Activated T-helper 2 cell treated with anti-CD3 and anti-CD28 coated beads, Interferon-gamma antibody, Interleukin-2, Interleukin-4, amounts not matched to agents 10 μg/mL and 5 μg/mL and 100 μg/mL, durations not matched to agents 14 hours and 24 hours and 36 hours (primary cell): ENCODE results near the gene SUN1. TPM values are rescaled to one million over a fixed set of nuclear protein-coding genes. Genes with fewer than 3 reads are reported as not detected.
A peak's percentile ranks its signal among the peaks of the same experiment; 100 is the strongest.
"Not testable (repeated sequence)": the region's sequence is repeated elsewhere in the genome, so short reads cannot be mapped to it uniquely, and the experiment has no call there.

Experiments
- DNase-seq: peaks from one replicate; pipeline ENCODE4 v3.0.0; 2021; ENCODE audit warnings: low spot score
- H3K27ac Mint-ChIP-seq: one replicate; pipeline ENCODE4 v1.8.0; 2021; ENCODE audit warnings: mixed read lengths
- H3K27me3 Mint-ChIP-seq: one replicate; pipeline ENCODE4 v1.8.0; 2021; ENCODE audit warnings: low read depth, mixed read lengths
- H3K36me3 Mint-ChIP-seq: one replicate; pipeline ENCODE4 v1.8.0; 2021; ENCODE audit warnings: low read depth, mixed read lengths
- H3K4me1 Mint-ChIP-seq: one replicate; pipeline ENCODE4 v1.8.0; 2021; ENCODE audit warnings: low read depth, mixed read lengths
- H3K4me3 Mint-ChIP-seq: one replicate; pipeline ENCODE4 v1.8.0; 2021; ENCODE audit warnings: low read depth, mild to moderate bottlenecking, moderate library complexity, mixed read lengths
- H3K9me3 Mint-ChIP-seq: one replicate; pipeline ENCODE4 v1.8.0; 2021; ENCODE audit warnings: mixed read lengths
- intact Hi-C: fragments of 100-400 bp; cut with micrococcal nuclease; formaldehyde crosslinking; loops from one replicate; pipeline ENCODE4 v1.15.1; 2023
- total RNA-seq: library from RNA; stranded (reverse); gene quantifications from 2 replicates; pipeline ENCODE4 v1.2.3, GENCODE V29; 2022

Gene SUN1
- total RNA-seq, 1 donor from 2014 or later, result 87.7 TPM

- not testable (repeated sequence) for DNase-seq, H3K4me3 Mint-ChIP-seq, H3K9me3 Mint-ChIP-seq, H3K27me3 Mint-ChIP-seq
- Mint-ChIP-seq H3K27ac (peak overlapping the region; percentile 63), H3K4me1 (peaks cover 12% of the 10 kb centered on the region), H3K36me3 (peaks cover 33% of the 10 kb centered on the region)
- intact Hi-C loops, result loop anchor here (1.0 to 5.0 kb wide), 3 partner anchors 40 to 550 kb away; partner anchors contain the start of gene SUN1
Observed at GRCh38 chr7:872685-873084, 40.4 kb downstream of the SUN1 start.

GRCh38 chr7:873367-874002 is 41.2 kb downstream of the SUN1 start:
- peak overlapping the region; percentile 63 for H3K27ac Mint-ChIP-seq
- H3K36me3 Mint-ChIP-seq, result peaks cover 36% of the 10 kb centered on the region
- no peaks in the 10 kb centered on the region for H3K9me3 Mint-ChIP-seq
- H3K4me3 Mint-ChIP-seq, result peak overlapping the region; percentile 13
- H3K27me3 Mint-ChIP-seq, result no peaks in the 10 kb centered on the region
- peak; percentile 67 for DNase-seq
- H3K4me1 Mint-ChIP-seq, result peaks cover 14% of the 10 kb centered on the region
- intact Hi-C loops, result loop anchor here (1.0 to 5.0 kb wide), 3 partner anchors 41 to 551 kb away; partner anchors contain the start of gene SUN1

GRCh38 chr7:874031-874749 is 41.9 kb downstream of the SUN1 start:
- H3K4me1 Mint-ChIP-seq, result peaks cover 17% of the 10 kb centered on the region
- DNase-seq, result no peak
- intact Hi-C loops, result loop anchor here (5.0 kb wide), 1 partner anchor 42 kb away; the partner anchor contains the start of gene SUN1
- no peaks in the 10 kb centered on the region for H3K27me3 Mint-ChIP-seq
- H3K4me3 Mint-ChIP-seq, result no peak overlapping the region
- H3K36me3 Mint-ChIP-seq, result peaks cover 35% of the 10 kb centered on the region
- H3K27ac Mint-ChIP-seq, result peak overlapping the region; percentile 63
- no peaks in the 10 kb centered on the region for H3K9me3 Mint-ChIP-seq

- no peak for DNase-seq
- Mint-ChIP-seq H3K4me3 (no peak overlapping the region), H3K4me1 (peaks cover 18% of the 10 kb centered on the region), H3K27ac (no peak overlapping the region), H3K9me3 (no peaks in the 10 kb centered on the region), H3K36me3 (peaks cover 31% of the 10 kb centered on the region), H3K27me3 (no peaks in the 10 kb centered on the region)
- intact Hi-C loops, result loop anchor here (5.0 kb wide), 1 partner anchor 58 kb away; no protein-coding TSS in a partner anchor
Observed at GRCh38 chr7:875051-875450, 42.8 kb downstream of the SUN1 start.

GRCh38 chr7:875476-876076 is 43.3 kb downstream of the SUN1 start:
- Mint-ChIP-seq H3K36me3 (peaks cover 29% of the 10 kb centered on the region), H3K27ac (no peak overlapping the region), H3K4me1 (peaks cover 18% of the 10 kb centered on the region), H3K27me3 (no peaks in the 10 kb centered on the region), H3K9me3 (no peaks in the 10 kb centered on the region), H3K4me3 (no peak overlapping the region)
- DNase-seq, result no peak
- intact Hi-C loops, result loop anchor here (5.0 kb wide), 1 partner anchor 58 kb away; no protein-coding TSS in a partner anchor

GRCh38 chr7:876077-876971 is 44.0 kb downstream of the SUN1 start, which contains the start of gene GET4:
GET4 (plus strand) TSS chr7:876554; CDS start chr7:876646, 92 bp downstream.
- H3K4me3 Mint-ChIP-seq, result peak within 1 kb of the TSS; percentile 90
- peak; percentile 96 for DNase-seq
- intact Hi-C loops, result loop anchor here (5.0 kb wide), 1 partner anchor 59 kb away; no protein-coding TSS in a partner anchor
- H3K27me3 Mint-ChIP-seq, result no peaks in the 10 kb centered on the region
- peaks cover 28% of the 10 kb centered on the region for H3K36me3 Mint-ChIP-seq
- H3K4me1 Mint-ChIP-seq, result peaks cover 18% of the 10 kb centered on the region
- no peaks in the 10 kb centered on the region for H3K9me3 Mint-ChIP-seq
- H3K27ac Mint-ChIP-seq, result peak within 1 kb of the TSS; percentile 80

- Mint-ChIP-seq H3K9me3 (no peaks in the 10 kb centered on the region), H3K27me3 (no peaks in the 10 kb centered on the region), H3K4me1 (peaks cover 18% of the 10 kb centered on the region), H3K4me3 (peak overlapping the region; percentile 90), H3K36me3 (peaks cover 24% of the 10 kb centered on the region), H3K27ac (peak overlapping the region; percentile 80)
- no peak for DNase-seq
- intact Hi-C loops, result loop anchor here (5.0 kb wide), 1 partner anchor 60 kb away; no protein-coding TSS in a partner anchor
Observed at GRCh38 chr7:876972-877311, 44.7 kb downstream of the SUN1 start.

- H3K27me3 Mint-ChIP-seq, result no peaks in the 10 kb centered on the region
- intact Hi-C loops, result loop anchor here (5.0 kb wide), 1 partner anchor 60 kb away; no protein-coding TSS in a partner anchor
- peaks cover 17% of the 10 kb centered on the region for H3K36me3 Mint-ChIP-seq
- H3K4me1 Mint-ChIP-seq, result peaks cover 18% of the 10 kb centered on the region
- no peak for DNase-seq
- H3K27ac Mint-ChIP-seq, result peak overlapping the region; percentile 80
- H3K9me3 Mint-ChIP-seq, result no peaks in the 10 kb centered on the region
- H3K4me3 Mint-ChIP-seq, result peak overlapping the region; percentile 90
Observed at GRCh38 chr7:877312-878232, 45.3 kb downstream of the SUN1 start.

- no peaks in the 10 kb centered on the region for H3K9me3 Mint-ChIP-seq
- H3K36me3 Mint-ChIP-seq, result peaks cover 6% of the 10 kb centered on the region
Observed at GRCh38 chr7:879093-879492, 46.8 kb downstream of the SUN1 start.

GRCh38 chr7:879706-880105 is 47.4 kb downstream of the SUN1 start:
- no peak overlapping the region for H3K27ac Mint-ChIP-seq
- H3K36me3 Mint-ChIP-seq, result peaks cover 6% of the 10 kb centered on the region
- peaks cover 6% of the 10 kb centered on the region for H3K4me1 Mint-ChIP-seq
- DNase-seq, result no peak
- H3K27me3 Mint-ChIP-seq, result no peaks in the 10 kb centered on the region
- intact Hi-C loops, result loop anchor here (5.0 kb wide), 1 partner anchor 62 kb away; no protein-coding TSS in a partner anchor
- H3K4me3 Mint-ChIP-seq, result no peak overlapping the region
- H3K9me3 Mint-ChIP-seq, result no peaks in the 10 kb centered on the region

More at GRCh38 chr7:879093-879492, 46.8 kb downstream of the SUN1 start:
- H3K27ac Mint-ChIP-seq, result no peak overlapping the region
- peak overlapping the region; percentile 44 for H3K4me3 Mint-ChIP-seq
- intact Hi-C loops, result loop anchor here (5.0 kb wide), 1 partner anchor 62 kb away; no protein-coding TSS in a partner anchor
- peaks cover 8% of the 10 kb centered on the region for H3K4me1 Mint-ChIP-seq
- H3K27me3 Mint-ChIP-seq, result no peaks in the 10 kb centered on the region
- DNase-seq, result no peak

- peaks cover 6% of the 10 kb centered on the region for H3K36me3 Mint-ChIP-seq
- H3K4me3 Mint-ChIP-seq, result no peak overlapping the region
- no peak overlapping the region for H3K27ac Mint-ChIP-seq
- H3K27me3 Mint-ChIP-seq, result no peaks in the 10 kb centered on the region
- no peaks in the 10 kb centered on the region for H3K9me3 Mint-ChIP-seq
- DNase-seq, result no peak
- peaks cover 6% of the 10 kb centered on the region for H3K4me1 Mint-ChIP-seq
- intact Hi-C loops, result no loop called here
Observed at GRCh38 chr7:880450-880849, 48.2 kb downstream of the SUN1 start.
